Peyer's patch (tissue), 4 donors: ENCODE results near the gene GPER1. TPM values are rescaled to one million over a fixed set of nuclear protein-coding genes. Genes with fewer than 3 reads are reported as not detected.

Source experiments
- DNase-seq, 3 donors: peaks; one replicate each; pipeline ENCODE4 v3.0.0-alpha.2; 2017 to 2019
- H3K27ac ChIP-seq, 4 donors: fragments of 200-600 bp; sonication (generic); one replicate each; pipeline ENCODE4 v1.5.1; 2016 to 2019
- H3K27me3 ChIP-seq, 2 donors: fragments of 200-600 bp; sonication (generic); one replicate each; pipeline ENCODE4 v1.5.1; 2019
- H3K36me3 ChIP-seq, 3 donors: fragments of 200-600 bp; sonication (generic); one replicate each; pipeline ENCODE4 v1.5.1; 2016 to 2019
- H3K4me1 ChIP-seq, 4 donors: fragments of 200-600 bp; sonication (generic); one replicate each; pipeline ENCODE4 v1.5.1; 2016 to 2019
- H3K4me3 ChIP-seq, 4 donors: fragments of 200-600 bp; sonication (generic); 1 replicate in 3 of 4; 2 replicates in 1 of 4; pipeline ENCODE4 v1.5.1; 2016 to 2019; ENCODE audit warnings: mild to moderate bottlenecking in 1 of 4
- H3K9me3 ChIP-seq, 4 donors: fragments of 200-600 bp; sonication (generic); one replicate each; pipeline ENCODE4 v1.5.1; 2016 to 2019; ENCODE audit warnings: mild to moderate bottlenecking in 1 of 4
- POLR2A ChIP-seq, 2 donors: fragments of 450-650 bp; IDR thresholded peaks; one replicate each; pipeline ENCODE4 v1.5.1; 2017; ENCODE audit warnings: antibody characterized with exemption in 2 of 2, mild to moderate bottlenecking in 2 of 2, moderate library complexity in 2 of 2
- total RNA-seq, 4 donors: library from RNA; depleted of rRNA; stranded (reverse); fragments of >200 nt; gene quantifications; one replicate each; pipeline ENCODE4 v1.1.0, GENCODE V29; 2016
- TF ChIP-seq, protein P1 (sequence below), 6 experiments: fragments of 450-650 bp in 4 of 6; fragments of 200-600 bp in 2 of 6; sonication (generic) in 1 of 6; IDR thresholded peaks; one replicate each; pipeline ENCODE4 v1.5.1; 2017 to 2019; ENCODE audit warnings: antibody characterized with exemption in 6 of 6, mild to moderate bottlenecking in 3 of 6, moderate library complexity in 1 of 6

Gene GPER1
- total RNA-seq, 4 donors from 2014 or later: 0.53 to 8.3 (median 2.1) TPM

DNA sequence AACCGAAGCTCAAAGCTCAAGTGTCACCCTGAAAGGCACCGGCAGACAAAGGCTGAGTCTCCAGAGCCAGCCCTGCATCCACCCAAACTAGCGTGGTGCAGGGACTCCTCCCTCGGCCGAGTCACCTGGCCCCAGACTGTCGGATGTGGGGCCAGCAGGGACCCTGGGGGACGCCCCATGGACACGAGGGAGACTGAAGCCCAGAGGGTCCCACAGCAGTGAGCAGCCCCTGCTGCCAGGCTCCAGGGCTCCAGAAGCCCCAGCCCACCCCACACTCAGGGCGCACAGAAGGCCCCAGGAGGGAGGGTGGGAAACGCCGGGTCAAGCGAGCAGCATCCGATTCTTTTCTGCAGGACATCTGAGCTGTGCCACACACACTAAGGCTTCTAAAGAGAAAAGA lies 23.3 kb upstream of the GPER1 start:
- Histone ChIP-seq H3K4me3 (no peak overlapping the region), H3K27me3 (no peaks in the 10 kb centered on the region), H3K36me3 (no peaks in the 10 kb centered on the region), H3K27ac (no peak overlapping the region), H3K4me1 (peaks cover 0 to 13% (median 5%) of the 10 kb centered on the region in 4 donors), H3K9me3 (no peaks in the 10 kb centered on the region)
- TF ChIP-seq POLR2A (IDR thresholded peaks at IDR 0.05): no peak
- TF ChIP-seq, protein P1, sequence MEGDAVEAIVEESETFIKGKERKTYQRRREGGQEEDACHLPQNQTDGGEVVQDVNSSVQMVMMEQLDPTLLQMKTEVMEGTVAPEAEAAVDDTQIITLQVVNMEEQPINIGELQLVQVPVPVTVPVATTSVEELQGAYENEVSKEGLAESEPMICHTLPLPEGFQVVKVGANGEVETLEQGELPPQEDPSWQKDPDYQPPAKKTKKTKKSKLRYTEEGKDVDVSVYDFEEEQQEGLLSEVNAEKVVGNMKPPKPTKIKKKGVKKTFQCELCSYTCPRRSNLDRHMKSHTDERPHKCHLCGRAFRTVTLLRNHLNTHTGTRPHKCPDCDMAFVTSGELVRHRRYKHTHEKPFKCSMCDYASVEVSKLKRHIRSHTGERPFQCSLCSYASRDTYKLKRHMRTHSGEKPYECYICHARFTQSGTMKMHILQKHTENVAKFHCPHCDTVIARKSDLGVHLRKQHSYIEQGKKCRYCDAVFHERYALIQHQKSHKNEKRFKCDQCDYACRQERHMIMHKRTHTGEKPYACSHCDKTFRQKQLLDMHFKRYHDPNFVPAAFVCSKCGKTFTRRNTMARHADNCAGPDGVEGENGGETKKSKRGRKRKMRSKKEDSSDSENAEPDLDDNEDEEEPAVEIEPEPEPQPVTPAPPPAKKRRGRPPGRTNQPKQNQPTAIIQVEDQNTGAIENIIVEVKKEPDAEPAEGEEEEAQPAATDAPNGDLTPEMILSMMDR (IDR thresholded peaks at IDR 0.05): no peak
- DNase-seq: no peak

DNA sequence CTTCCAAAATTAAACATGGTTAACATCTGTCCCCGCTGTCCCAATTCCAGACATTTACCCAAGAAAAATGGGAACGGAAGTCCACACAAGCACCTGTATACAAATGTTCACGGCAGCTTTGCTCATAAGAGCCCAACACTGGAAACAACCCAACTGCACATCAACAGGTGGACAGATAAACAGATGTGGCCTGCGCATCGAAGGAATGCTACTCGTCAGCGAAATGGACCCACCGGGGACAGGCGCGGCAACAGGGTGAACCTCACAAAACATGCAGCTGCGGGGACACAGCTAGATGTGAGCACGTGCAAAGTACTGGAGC lies 22.7 kb upstream of the GPER1 start:
- Histone ChIP-seq H3K4me1 (peaks cover 0 to 13% (median 5%) of the 10 kb centered on the region in 4 donors), H3K36me3 (no peaks in the 10 kb centered on the region), H3K27ac (no peak overlapping the region), H3K27me3 (no peaks in the 10 kb centered on the region), H3K9me3 (no peaks in the 10 kb centered on the region), H3K4me3 (peak overlapping the region in 3 of 4 donors; percentile 7 to 34 (median 31))
- TF ChIP-seq, protein P1 (IDR thresholded peaks at IDR 0.05): no peak
- no peak for TF ChIP-seq POLR2A (IDR thresholded peaks at IDR 0.05)
- no peak for DNase-seq

DNA sequence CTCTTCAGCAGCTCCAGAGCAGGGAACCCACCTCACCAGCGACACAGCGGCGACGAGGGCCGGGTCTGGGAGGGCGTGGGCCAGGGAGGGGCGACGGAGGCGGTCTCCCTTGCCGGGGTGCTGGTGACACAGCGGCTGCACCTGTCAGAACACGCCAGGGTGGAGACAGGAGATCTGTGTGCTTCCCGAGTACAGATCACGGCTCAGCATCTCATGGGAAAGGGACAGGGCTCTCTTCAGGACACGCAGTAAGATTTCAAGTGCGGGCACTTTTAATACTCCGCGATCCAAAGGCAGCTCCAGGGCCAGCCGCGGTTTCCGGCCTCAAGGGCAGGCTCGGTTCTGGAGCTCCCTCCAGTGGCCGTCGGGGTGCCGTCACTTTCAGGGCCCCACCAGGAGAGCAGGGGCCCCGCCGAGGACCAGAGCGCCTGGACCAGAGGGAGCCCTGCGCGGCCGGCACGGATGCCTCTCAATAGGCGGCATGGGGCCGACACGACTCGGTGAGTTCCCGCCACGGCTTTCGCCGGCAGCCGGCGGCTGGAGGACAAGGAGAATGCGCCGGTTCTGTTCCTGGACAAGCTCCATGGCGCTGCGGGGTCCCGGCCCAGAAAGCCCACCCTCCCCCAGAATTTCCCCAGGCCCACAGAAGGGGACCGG lies 22.2 kb upstream of the GPER1 start:
- DNase-seq: peak; percentile 82 to 94 (median 89)
- TF ChIP-seq, protein P1 (IDR thresholded peaks at IDR 0.05): peak; percentile 90 to 98 (median 96)
- no peak for TF ChIP-seq POLR2A (IDR thresholded peaks at IDR 0.05)
- Histone ChIP-seq H3K4me3 (peak overlapping the region in 3 of 4 donors; percentile 7 to 34 (median 31)), H3K36me3 (no peaks in the 10 kb centered on the region), H3K27ac (no peak overlapping the region), H3K4me1 (peaks cover 0 to 13% (median 5%) of the 10 kb centered on the region in 4 donors), H3K27me3 (no peaks in the 10 kb centered on the region), H3K9me3 (no peaks in the 10 kb centered on the region)

DNA sequence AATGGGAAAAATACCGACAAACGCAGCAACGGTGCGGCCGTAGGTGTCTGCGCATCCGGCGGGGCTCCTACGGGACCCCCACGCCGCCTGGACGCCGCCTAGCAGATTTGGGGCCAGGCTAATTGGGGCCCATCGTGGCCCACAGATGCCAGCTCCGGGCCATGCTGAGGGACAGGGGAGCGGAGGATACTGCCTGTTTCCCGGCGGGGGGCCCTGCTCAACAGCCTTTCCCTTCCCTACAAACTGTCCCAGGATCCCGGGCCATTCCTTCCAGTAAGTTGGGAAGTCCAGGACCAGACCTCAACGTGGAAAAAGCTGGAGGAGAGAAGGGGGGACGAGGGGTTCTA lies 21.7 kb upstream of the GPER1 start:
- DNase-seq: no peak
- H3K36me3 ChIP-seq: no peaks in the 10 kb centered on the region
- no peak for TF ChIP-seq POLR2A (IDR thresholded peaks at IDR 0.05)
- peaks cover 0 to 13% (median 5%) of the 10 kb centered on the region in 4 donors for H3K4me1 ChIP-seq
- H3K4me3 ChIP-seq: peak overlapping the region in 1 of 4 donors; percentile 31
- H3K27me3 ChIP-seq: no peaks in the 10 kb centered on the region
- no peaks in the 10 kb centered on the region for H3K9me3 ChIP-seq
- H3K27ac ChIP-seq: no peak overlapping the region

DNA sequence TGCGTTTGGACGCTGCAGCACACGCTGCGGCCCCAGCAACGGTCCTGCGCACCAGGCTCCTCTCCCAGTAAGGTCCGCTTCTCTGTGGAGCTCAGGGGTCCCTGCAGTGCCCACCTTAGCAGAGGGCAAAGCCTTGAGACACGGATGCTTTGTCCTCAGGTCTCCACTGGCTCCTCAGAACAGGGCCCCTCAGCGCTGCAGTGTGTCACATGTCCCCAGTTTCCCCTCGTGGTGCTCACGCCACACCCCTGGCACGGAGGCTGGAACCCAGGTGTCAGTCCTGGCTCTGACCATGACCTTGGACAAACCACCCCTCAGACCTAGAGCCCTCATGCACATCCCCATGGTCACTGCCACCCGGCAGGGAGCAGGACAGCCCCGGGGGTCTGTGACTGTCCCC lies 19.9 kb upstream of the GPER1 start:
- H3K4me3 ChIP-seq: no peak overlapping the region
- no peak for TF ChIP-seq POLR2A (IDR thresholded peaks at IDR 0.05)
- TF ChIP-seq, protein P1 (IDR thresholded peaks at IDR 0.05): no peak
- H3K27ac ChIP-seq: no peak overlapping the region
- peaks cover 0 to 13% (median 5%) of the 10 kb centered on the region in 4 donors for H3K4me1 ChIP-seq
- DNase-seq: no peak
- H3K27me3 ChIP-seq: no peaks in the 10 kb centered on the region
- no peaks in the 10 kb centered on the region for H3K36me3 ChIP-seq
- H3K9me3 ChIP-seq: no peaks in the 10 kb centered on the region

DNA sequence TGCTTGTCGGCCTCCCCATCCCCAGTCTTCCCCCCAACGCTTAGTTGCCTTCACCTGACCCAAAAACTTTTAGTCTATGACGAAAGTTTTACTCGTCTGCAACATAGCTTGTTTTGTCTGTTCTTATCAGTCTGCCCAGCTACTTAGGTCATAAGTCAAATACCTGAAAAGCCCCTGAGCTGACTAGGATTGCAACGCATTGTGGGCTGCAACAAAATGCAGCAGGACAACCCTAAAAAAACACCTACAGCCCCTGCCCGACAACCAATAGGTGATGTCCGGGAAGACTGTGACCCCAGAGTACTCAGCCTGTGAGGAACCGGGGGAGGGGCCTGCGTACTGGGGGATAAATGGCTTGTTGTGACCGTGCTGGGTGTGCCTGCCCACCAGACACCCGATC lies 19.3 kb upstream of the GPER1 start:
- Histone ChIP-seq H3K27me3 (no peaks in the 10 kb centered on the region), H3K4me3 (no peak overlapping the region), H3K36me3 (no peaks in the 10 kb centered on the region), H3K27ac (no peak overlapping the region), H3K9me3 (no peaks in the 10 kb centered on the region), H3K4me1 (peaks cover 0 to 13% (median 5%) of the 10 kb centered on the region in 4 donors)
- no peak for DNase-seq
- TF ChIP-seq, protein P1 (IDR thresholded peaks at IDR 0.05): no peak
- no peak for TF ChIP-seq POLR2A (IDR thresholded peaks at IDR 0.05)
